Heart left ventricle (tissue), 16 donors: ENCODE data around the gene ALPL. TPM values are rescaled to one million over a fixed set of nuclear protein-coding genes. Genes with fewer than 3 reads are reported as not detected.

Source experiments
- ATAC-seq, 4 donors: fragments of 200-7000 bp; cut with Tn5 transposase; one replicate each; pipeline ENCODE4 v1.9.1; 2020 to 2022; ENCODE audit warnings: moderate library complexity in 4 of 4, mild to moderate bottlenecking in 3 of 4, moderate number of reproducible peaks in 1 of 4
- DNase-seq, 5 donors: peaks; one replicate each; pipeline ENCODE4 v3.0.0-alpha.2; 2020
- H3K27ac ChIP-seq, 12 donors: fragments of 200-600 bp; sonication (generic) in 4 of 12; one replicate each; pipeline versions ENCODE4 v1.5.0 to v1.8.0; 2016 to 2022; ENCODE audit warnings: mild to moderate bottlenecking in 2 of 12
- H3K27me3 ChIP-seq, 9 donors: fragments of 200-600 bp; sonication (generic) in 2 of 9; one replicate each; pipeline versions ENCODE4 v1.5.1 to v1.8.0; 2016 to 2022; ENCODE audit warnings: mild to moderate bottlenecking in 3 of 9
- H3K36me3 ChIP-seq, 9 donors: fragments of 200-600 bp; sonication (generic) in 2 of 9; one replicate each; pipeline versions ENCODE4 v1.5.0 to v1.8.0; 2018 to 2022; ENCODE audit warnings: mild to moderate bottlenecking in 2 of 9
- H3K4me1 ChIP-seq, 12 donors: fragments of 200-600 bp; sonication (generic) in 4 of 12; one replicate each; pipeline versions ENCODE4 v1.5.0 to v1.8.0; 2016 to 2022; ENCODE audit warnings: mild to moderate bottlenecking in 3 of 12
- H3K4me3 ChIP-seq, 12 donors: fragments of 200-600 bp; sonication (generic) in 4 of 12; one replicate each; pipeline versions ENCODE4 v1.5.0 to v1.8.0; 2017 to 2022; ENCODE audit warnings: mild to moderate bottlenecking in 9 of 12, moderate library complexity in 4 of 12
- H3K9me3 ChIP-seq, 12 donors: fragments of 200-600 bp; sonication (generic) in 4 of 12; one replicate each; pipeline versions ENCODE4 v1.5.0 to v1.8.0; 2016 to 2022; ENCODE audit warnings: mild to moderate bottlenecking in 1 of 12
- POLR2A ChIP-seq, 2 donors: fragments of 450-650 bp; IDR thresholded peaks; one replicate each; pipeline ENCODE4 v1.6.1; 2017; ENCODE audit warnings: antibody characterized with exemption in 2 of 2, mild to moderate bottlenecking in 2 of 2, moderate library complexity in 2 of 2
- WGBS, 4 donors: extraction: QIAGEN DNeasy Blood & Tissue Kit in 2 of 4; methylation state at CpG; one replicate each; pipeline versions ENCODE4 v1.1.5 to v1.1.7; 2013 to 2018; 5-methylcytosine and 5-hydroxymethylcytosine counted together
- intact Hi-C, 10 donors: fragments of 100-400 bp; cut with DNase I; formaldehyde crosslinking; loops; one replicate each; pipeline versions ENCODE4 v1.11.1 to v1.14.2; 2022
- polyA plus RNA-seq, 2 donors: library from polyadenylated mRNA; stranded (reverse); fragments of 200-250 nt; gene quantifications; one replicate each; pipeline ENCODE4 v1.2.3, GENCODE V29; 2013
- total RNA-seq, 9 donors: library from RNA; depleted of rRNA in 2 of 9; stranded (reverse); fragments of >200 nt in 2 of 9; fragmentation: NEBNext Ultra II Directional in 3 of 9; extraction: Animal tissue kit (Norgen Biotek cat#: 25700) in 3 of 9; gene quantifications; one replicate each; pipeline versions ENCODE4 v1.1.0 to v1.2.4, GENCODE V29; 2016 to 2023
- TF ChIP-seq, protein P1 (sequence below), 12 donors: fragments of 200-600 bp; sonication (generic) in 4 of 12; IDR thresholded peaks; one replicate each; pipeline versions ENCODE4 v1.5.0 to v1.8.0; 2018 to 2022; ENCODE audit warnings: antibody characterized with exemption in 12 of 12, mild to moderate bottlenecking in 5 of 12
- donor health status: ischemic (EF 13 %, LVEDD 7.1; RV severe dilation, severe dysfunction).
- donor health status: healthy with polysubstance abuse.
- donor health status: DM: no; HTN: yes; CAD: no.
- donor health status: DM: no; HTN: no; CAD: no.
- donor health status: ischemic (EF 25% LVEDD 6.9; RV normal size, moderate dysfunction).
- donor health status: ischemic (EF 25% LVEDD 5.7; RV mildly dilated, moderate dysfunction).
- donor health status: healthy.
- donor health status: DM: yes; HTN: yes; CAD: no.
- donor health status: ischemic (EF 35%, LVEDD 5.7; RV mildly dilated, moderate dysfunction).
- donor health status: nonischemic (EF 11% LVEDD 7.7; RV severe dilation, severe dysfunction).
- donor health status: DM: yes; HTN: yes; CAD: no.
- donor health status: PGD.
- donor health status: ischemic (EF 29% LVEDD 5.4; RV normal size, mild dysfunction).
- donor health status: nonischemic (EF 23%, LVEDD 6.1; RV moderate dilation, normal function).

ALPL gene
- total and polyA plus RNA-seq, 11 donors: 6.3 to 45.8 (median 12.3) TPM

DNA sequence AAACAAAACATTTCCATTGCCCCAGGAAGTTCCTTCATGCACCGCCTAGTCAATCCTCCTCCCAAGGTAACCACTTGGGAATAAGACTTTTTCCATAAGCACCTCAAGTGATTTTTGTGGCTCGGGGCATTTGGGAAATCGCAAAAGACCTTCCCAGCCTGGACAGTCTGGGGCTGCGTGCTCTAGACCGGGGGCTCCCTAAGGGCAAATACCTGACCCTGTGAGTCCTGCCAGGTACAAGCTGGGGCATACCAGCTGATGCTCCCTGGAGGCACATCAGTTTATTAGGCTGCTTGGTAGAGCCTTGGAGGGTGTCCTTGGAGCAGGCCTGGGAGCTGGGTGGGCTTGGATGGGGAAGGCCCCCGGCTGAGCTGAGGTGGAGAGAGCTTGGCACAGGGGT, 34.4 kb downstream of the ALPL start:
- peak overlapping the region in 3 of 12 donors; percentile 4 to 83 (median 79) for H3K27ac ChIP-seq
- no peaks in the 10 kb centered on the region for H3K9me3 ChIP-seq
- DNase-seq (peak in 2 of 5 donors; percentile 4 to 5), ATAC-seq (no peak)
- TF ChIP-seq, protein P1, sequence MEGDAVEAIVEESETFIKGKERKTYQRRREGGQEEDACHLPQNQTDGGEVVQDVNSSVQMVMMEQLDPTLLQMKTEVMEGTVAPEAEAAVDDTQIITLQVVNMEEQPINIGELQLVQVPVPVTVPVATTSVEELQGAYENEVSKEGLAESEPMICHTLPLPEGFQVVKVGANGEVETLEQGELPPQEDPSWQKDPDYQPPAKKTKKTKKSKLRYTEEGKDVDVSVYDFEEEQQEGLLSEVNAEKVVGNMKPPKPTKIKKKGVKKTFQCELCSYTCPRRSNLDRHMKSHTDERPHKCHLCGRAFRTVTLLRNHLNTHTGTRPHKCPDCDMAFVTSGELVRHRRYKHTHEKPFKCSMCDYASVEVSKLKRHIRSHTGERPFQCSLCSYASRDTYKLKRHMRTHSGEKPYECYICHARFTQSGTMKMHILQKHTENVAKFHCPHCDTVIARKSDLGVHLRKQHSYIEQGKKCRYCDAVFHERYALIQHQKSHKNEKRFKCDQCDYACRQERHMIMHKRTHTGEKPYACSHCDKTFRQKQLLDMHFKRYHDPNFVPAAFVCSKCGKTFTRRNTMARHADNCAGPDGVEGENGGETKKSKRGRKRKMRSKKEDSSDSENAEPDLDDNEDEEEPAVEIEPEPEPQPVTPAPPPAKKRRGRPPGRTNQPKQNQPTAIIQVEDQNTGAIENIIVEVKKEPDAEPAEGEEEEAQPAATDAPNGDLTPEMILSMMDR (IDR thresholded peaks at IDR 0.05): no peak
- no peak for TF ChIP-seq POLR2A (IDR thresholded peaks at IDR 0.05)
- H3K36me3 ChIP-seq: no peaks in the 10 kb centered on the region
- 76 to 90% (median 79%) methylated on average over 4 to 6 of the region's 6 CpGs for WGBS, 4 donors
- H3K4me1 ChIP-seq: peaks cover 0 to 60% (median 32%) of the 10 kb centered on the region in 12 donors
- intact Hi-C loops: no loop called here
- no peak overlapping the region for H3K4me3 ChIP-seq
- peaks cover 0 to 2% (median 0%) of the 10 kb centered on the region in 9 donors for H3K27me3 ChIP-seq

DNA sequence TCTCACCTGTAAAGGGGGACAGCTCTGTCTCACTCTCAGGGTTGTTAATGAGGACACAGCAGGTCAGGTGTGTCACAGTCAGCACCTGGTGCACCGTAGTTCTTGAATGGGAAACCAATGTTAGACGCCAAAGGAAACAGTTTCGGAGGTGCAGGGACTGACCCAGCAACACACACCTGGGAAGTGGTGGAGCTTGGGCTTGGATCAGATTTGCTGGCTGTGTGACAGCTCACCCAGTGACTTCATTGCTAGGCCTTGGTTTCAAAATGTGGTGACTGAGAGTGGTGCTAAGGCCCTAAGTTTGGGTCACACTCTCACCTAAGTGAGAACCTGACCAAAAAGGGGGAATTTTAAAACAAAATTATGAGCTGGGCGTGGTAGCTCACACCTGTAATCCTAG, 34.9 kb downstream of the ALPL start:
- TF ChIP-seq, protein P1 (IDR thresholded peaks at IDR 0.05): no peak
- TF ChIP-seq POLR2A (IDR thresholded peaks at IDR 0.05): no peak
- no peak overlapping the region for H3K4me3 ChIP-seq
- H3K27me3 ChIP-seq: peaks cover 0 to 2% (median 0%) of the 10 kb centered on the region in 9 donors
- H3K4me1 ChIP-seq: peaks cover 0 to 55% (median 27%) of the 10 kb centered on the region in 12 donors
- no peaks in the 10 kb centered on the region for H3K36me3 ChIP-seq
- H3K9me3 ChIP-seq: no peaks in the 10 kb centered on the region
- no peak for ATAC-seq
- peak overlapping the region in 2 of 12 donors; percentile 4 to 79 for H3K27ac ChIP-seq
- peak in 1 of 5 donors; percentile 11 for DNase-seq
- WGBS, 4 donors: 77 to 100% (median 93%) methylated on average over 2 to 4 of the region's 4 CpGs
- intact Hi-C loops: no loop called here

- Histone ChIP-seq H3K36me3 (no peaks in the 10 kb centered on the region), H3K27me3 (peaks cover 0 to 4% (median 0%) of the 10 kb centered on the region in 9 donors), H3K4me1 (peaks cover 0 to 33% (median 18%) of the 10 kb centered on the region in 12 donors), H3K4me3 (no peak overlapping the region), H3K27ac (peak overlapping the region in 1 of 12 donors; percentile 9), H3K9me3 (no peaks in the 10 kb centered on the region)
- TF ChIP-seq, protein P1 (IDR thresholded peaks at IDR 0.05): no peak
- TF ChIP-seq POLR2A (IDR thresholded peaks at IDR 0.05): no peak
- WGBS, 4 donors: 62 to 70% (median 65%) methylated on average over 11 of the region's 11 CpGs
- peak in 2 of 5 donors; percentile 45 to 50 for DNase-seq
- intact Hi-C loops: no loop called here
- ATAC-seq: peak in 2 of 4 donors; percentile 3 to 36
Measured at GRCh38 chr1:21546122-21546825, 37.1 kb downstream of the ALPL start.

GRCh38 chr1:21547876-21548275, 38.7 kb downstream of the ALPL start:
- DNase-seq (peak in 1 of 5 donors; percentile 12), ATAC-seq (no peak)
- Histone ChIP-seq H3K4me3 (no peak overlapping the region), H3K4me1 (peaks cover 0 to 24% (median 10%) of the 10 kb centered on the region in 12 donors), H3K36me3 (no peaks in the 10 kb centered on the region), H3K27me3 (peaks cover 0 to 4% (median 0%) of the 10 kb centered on the region in 9 donors), H3K27ac (no peak overlapping the region), H3K9me3 (no peaks in the 10 kb centered on the region)
- intact Hi-C loops: loop anchor here in 1 of 10 donors (1.0 kb wide), 1 partner anchor 42 kb away; no protein-coding TSS in a partner anchor
- 74 to 89% (median 83%) methylated on average over 6 to 11 of the region's 11 CpGs for WGBS, 4 donors
- TF ChIP-seq, protein P1 (IDR thresholded peaks at IDR 0.05): no peak
- TF ChIP-seq POLR2A (IDR thresholded peaks at IDR 0.05): no peak
